GM06990 (cell line): ENCODE measurements around the gene EVI5L.

Experiments used
- DNase-seq: peaks from one replicate; pipeline ENCODE4 v3.0.0-alpha.2; 2011; ENCODE audit not compliant: insufficient read length; ENCODE audit errors: extremely low read depth
- H3K27me3 ChIP-seq: replicated peaks from 2 replicates; pipeline ENCODE4 v1.6.0; 2011; ENCODE audit warnings: low read length; ENCODE audit not compliant: control insufficient read depth, insufficient read depth
- H3K36me3 ChIP-seq: 2 replicates; pipeline ENCODE4 v1.5.1; 2011; ENCODE audit warnings: low read length; ENCODE audit not compliant: control insufficient read depth, insufficient read depth
- H3K4me3 ChIP-seq: replicated peaks from 2 replicates; pipeline ENCODE4 v1.5.1; 2011; ENCODE audit warnings: low read depth, mild to moderate bottlenecking, control low read depth, low read length
- CTCF ChIP-seq: IDR thresholded peaks from 2 replicates; pipeline ENCODE4 v1.5.1; 2011; ENCODE audit warnings: low read length, control low read depth, mild to moderate bottlenecking, inconsistent platforms; ENCODE audit not compliant: insufficient read depth, poor library complexity, severe bottlenecking

The EVI5L gene

GRCh38 chr19:7908742-7909461 is 78.9 kb downstream of the EVI5L start:
- H3K36me3 ChIP-seq: peaks cover 10% of the 10 kb centered on the region

GRCh38 chr19:7909471-7910067 is 79.6 kb downstream of the EVI5L start:
- no peak for TF ChIP-seq CTCF
- H3K4me3 ChIP-seq: no peak overlapping the region
- no peaks in the 10 kb centered on the region for H3K27me3 ChIP-seq
- H3K36me3 ChIP-seq: peaks cover 10% of the 10 kb centered on the region
- DNase-seq: no peak

More at GRCh38 chr19:7908742-7909461, 78.9 kb downstream of the EVI5L start:
- Histone ChIP-seq H3K4me3 (no peak overlapping the region), H3K27me3 (no peaks in the 10 kb centered on the region)
- DNase-seq: no peak
- no peak for TF ChIP-seq CTCF

- Histone ChIP-seq H3K4me3 (no peak overlapping the region), H3K27me3 (no peaks in the 10 kb centered on the region; the same call in 1 of the 2 replicates), H3K36me3 (peaks cover 10% of the 10 kb centered on the region)
- DNase-seq: no peak
- no peak for TF ChIP-seq CTCF
Measured at GRCh38 chr19:7910321-7911161, 80.5 kb downstream of the EVI5L start.

GRCh38 chr19:7911508-7912143 is 81.6 kb downstream of the EVI5L start:
- no peak for TF ChIP-seq CTCF
- Histone ChIP-seq H3K36me3 (peaks cover 8% of the 10 kb centered on the region), H3K4me3 (no peak overlapping the region), H3K27me3 (no peaks in the 10 kb centered on the region; the same call in none of the 2 replicates)
- no peak for DNase-seq

- DNase-seq: no peak
- no peak for TF ChIP-seq CTCF
- H3K27me3 ChIP-seq: no peaks in the 10 kb centered on the region; the same call in none of the 2 replicates
- H3K4me3 ChIP-seq: no peak overlapping the region
- peaks cover 8% of the 10 kb centered on the region for H3K36me3 ChIP-seq
Measured at GRCh38 chr19:7912144-7912696, 82.2 kb downstream of the EVI5L start.
